ENCODE results near the gene FHAD1.

Gene FHAD1

DNA sequence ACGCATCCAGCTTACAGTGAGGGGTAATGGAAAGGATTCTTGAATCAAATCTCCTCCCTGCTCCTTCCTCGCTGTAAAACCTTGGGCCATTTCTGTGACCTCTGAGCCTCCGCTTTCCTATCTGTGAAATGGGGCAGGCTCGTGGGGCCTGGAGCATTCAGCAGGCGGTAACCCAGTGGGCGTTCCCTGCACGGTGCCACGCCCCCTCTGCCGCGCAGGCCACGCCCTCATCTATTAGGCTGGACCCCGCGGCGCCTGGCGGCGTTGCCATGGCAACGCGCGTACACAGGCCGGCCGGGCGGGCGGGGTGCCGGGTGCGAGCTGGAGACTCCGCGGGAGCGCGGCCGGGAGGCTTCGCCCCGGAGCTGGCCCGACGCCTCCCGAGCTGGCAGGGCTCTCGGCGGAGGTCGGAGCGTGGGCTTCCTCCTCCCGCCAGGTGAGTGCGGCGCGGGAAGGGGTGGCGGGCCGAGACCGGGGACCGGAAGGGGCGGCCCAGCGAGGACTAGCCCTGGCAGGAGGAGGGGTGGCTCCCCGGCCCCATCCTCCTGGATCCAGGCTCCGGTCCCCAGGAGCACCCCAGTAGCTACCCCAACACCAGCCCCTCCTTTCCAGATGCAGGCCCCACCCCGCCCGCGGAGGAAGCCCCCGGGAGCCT, at the start of gene FHAD1:
FHAD1 (plus strand) TSS at position 264 of the 655 bp plus-strand sequence. CDS start 4,562 bp downstream, outside the sequence.
- no peak for DNase-seq (ENCODE audit: low spot score)

DNA sequence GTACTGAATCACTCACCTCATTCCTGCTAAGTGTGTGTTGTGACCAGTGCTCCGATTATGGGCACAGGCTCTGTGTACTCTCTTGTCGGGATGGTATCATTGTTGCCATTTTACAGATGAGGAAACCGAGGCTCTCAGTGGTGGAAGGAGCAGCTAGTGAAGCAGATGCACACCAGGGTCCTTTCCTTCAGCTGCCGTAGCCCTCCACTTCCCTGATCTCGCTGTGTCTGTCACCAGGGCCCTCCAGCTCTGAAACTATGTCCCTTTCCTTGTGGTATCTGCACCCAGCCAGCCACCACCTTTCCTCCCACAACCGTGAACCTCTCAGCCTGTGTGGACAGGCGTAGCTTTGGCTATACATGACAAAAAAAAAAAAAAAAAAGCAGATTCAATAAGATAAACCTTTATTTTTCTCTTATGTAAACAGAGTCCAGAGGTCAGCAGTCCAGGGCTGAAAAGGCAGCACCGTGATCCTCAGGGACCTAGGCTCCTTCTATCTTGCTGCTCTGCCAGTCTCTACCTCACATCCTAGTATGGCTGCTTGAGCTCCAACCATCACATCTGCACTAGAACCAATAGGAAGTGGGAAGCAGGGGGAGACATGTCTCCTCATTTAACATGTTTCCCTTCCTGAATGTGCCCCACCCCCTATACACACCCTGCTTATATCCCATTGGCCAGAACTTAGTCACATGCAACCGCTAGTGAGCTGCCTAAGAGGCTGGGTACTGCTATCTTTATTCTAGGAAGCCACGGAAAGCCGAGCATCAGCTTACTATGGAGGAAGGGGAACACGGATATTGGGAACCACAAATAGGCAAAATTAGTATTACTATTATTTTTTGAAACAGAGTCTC, 49.2 kb upstream of the FHAD1 start:
- no peak for DNase-seq (ENCODE audit: low spot score)

DNA sequence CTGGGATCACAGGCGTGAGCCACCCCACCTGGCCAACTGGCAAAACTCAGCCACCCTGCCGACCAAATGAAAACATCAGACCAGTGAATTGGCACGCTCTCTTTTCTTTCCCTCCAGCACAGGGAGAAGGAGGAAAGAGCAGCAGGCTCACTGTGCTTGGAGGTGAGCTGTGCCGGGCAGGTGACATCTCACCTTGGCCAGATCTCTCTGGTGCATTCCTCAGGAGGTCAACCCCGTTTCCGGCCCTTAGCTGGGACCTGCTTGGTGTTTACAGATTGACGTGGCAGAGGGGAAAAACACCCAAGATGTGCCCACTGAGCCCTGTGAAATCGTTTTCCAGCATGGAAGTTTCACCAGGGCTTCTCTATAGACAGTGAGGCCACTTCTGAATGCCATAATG, 48.3 kb upstream of the FHAD1 start:
- no peak for DNase-seq (ENCODE audit: low spot score)

DNA sequence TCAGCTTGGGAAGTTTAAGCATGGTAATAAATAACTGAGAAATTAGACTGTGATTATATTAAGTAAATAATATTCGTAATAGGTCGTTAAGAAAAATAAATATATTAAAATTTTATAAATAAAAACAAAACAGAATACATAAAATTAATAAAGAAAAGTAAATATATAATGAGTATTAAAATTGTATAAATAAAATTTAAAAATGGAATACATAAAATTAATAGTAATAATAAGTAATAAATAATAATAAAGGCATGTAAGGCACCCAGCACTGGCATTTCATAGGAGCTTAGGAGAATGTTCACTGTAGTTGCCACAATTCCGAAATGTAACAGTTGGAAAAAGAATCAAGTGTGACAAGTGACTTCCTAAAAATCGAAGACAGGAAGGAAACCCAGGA, 45.8 kb upstream of the FHAD1 start:
- no peak for DNase-seq (ENCODE audit: low spot score)

DNA sequence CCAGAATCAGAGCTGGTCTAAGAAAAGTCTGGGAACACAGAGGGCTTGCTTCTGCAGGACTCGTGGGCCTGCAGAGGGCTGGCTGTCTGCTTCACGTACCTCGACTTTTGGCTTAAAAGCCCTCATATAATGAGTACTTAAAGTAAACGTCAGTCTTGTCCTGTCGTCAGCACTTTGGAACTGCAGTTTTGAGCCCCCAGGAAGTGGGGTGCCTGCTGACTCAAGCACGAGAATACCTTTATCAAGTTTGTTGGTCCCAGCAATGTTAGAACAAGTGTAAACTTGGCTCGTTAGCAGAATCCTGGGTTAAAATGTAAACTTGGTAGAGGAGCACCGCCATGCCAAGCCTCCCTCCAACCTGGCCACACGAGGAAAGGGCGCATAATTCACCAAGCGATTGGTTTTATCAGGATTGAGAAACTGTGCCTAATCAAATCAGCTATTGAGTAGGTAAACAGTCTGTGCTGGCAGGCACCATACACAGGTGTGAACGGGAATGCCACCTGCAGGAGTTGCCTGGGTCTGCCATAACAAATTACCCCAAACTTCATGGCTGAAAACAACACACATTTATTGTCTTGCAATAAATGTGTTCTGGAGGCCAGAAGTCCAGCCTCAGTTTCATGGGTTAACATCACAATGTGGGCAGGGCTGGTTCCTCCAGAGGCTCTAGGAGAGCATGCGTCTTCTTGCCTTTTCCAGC, 45.0 kb upstream of the FHAD1 start:
- no peak for DNase-seq (ENCODE audit: low spot score)

DNA sequence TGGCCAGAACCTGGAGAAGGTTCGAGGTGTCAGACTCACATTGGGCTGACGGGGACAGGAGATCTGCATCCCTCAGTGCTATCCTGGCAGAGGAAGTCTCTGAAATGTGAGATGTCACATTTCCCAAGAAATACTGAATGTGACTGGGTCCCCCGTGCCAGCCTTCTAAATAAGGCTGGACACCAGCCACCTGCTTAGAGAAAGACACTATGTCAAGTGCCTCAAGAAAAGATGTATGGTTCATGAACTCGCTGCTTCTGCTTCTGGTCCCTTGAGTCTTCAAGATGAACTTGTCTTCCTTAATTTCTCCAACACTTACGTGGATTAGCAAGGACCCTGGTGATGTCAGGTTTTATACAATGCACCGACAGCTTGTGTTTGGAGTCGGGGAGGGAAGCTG, 42.1 kb upstream of the FHAD1 start:
- no peak for DNase-seq (ENCODE audit: low spot score)

DNA sequence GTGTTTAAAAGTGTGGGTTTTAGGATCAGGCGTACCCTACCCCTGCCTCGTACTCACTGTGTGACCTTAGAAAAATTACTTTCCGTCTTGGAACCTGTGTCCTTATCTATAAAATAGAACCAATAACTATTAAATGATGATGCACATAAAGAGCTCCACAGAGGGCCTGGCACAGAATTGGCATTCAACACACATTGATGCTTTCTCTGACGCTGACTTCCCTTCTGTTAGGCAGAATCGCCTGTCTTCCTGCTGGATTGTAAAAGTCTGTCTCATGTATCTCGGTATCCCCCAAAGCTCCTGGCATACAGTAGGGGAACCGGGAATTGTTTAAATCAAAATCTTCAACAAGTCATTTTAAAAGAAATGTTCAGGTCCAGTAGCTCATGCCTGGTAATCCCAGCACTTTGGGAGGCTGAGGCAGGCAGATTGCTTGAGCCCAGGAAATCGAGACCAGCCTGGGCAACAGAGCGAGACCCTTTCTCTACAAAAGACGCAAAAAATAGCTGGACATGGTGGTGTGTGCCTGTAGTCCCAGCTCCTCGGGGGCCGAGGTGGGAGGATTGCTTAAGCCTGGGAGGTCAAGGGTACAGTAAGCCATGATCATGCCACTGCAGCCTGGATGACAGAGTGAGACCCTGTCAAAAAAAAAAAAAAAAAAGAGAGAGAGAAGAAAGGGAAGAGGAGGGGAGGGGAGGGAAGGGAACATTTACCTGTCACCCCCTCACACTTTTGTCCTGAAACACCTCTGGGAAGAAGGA, 41.3 kb upstream of the FHAD1 start:
- DNase-seq (ENCODE audit: low spot score), result no peak

DNA sequence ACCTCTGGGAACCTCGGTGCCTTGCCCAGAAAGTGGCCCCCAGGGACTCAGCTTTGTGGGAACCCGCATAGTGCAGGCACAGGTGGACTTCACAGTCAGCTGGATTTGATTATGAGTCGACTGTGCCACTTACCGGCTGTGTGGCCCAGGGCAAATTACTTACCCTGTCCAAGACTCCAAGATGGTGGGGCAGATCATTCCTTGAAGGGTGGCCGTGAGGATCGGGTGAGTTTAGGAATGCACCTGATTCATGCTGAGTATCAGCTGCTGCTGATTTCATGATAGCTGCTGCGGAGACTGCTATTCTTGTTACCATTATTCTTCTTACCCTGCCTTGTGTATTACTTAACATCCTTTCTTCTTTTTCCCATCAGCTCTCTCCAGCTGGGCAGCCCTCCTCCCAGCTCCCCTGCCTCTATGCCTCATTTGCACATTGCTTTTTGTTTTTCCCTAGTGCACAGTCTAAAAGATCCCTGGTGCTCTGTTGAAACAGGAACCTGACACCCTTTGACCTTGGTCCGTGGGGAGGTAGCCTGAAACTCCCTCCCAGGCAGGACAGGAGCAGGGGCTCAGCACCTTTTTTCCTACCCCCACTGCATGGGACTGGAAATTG, 40.5 kb upstream of the FHAD1 start:
- DNase-seq (ENCODE audit: low spot score), result no peak

DNA sequence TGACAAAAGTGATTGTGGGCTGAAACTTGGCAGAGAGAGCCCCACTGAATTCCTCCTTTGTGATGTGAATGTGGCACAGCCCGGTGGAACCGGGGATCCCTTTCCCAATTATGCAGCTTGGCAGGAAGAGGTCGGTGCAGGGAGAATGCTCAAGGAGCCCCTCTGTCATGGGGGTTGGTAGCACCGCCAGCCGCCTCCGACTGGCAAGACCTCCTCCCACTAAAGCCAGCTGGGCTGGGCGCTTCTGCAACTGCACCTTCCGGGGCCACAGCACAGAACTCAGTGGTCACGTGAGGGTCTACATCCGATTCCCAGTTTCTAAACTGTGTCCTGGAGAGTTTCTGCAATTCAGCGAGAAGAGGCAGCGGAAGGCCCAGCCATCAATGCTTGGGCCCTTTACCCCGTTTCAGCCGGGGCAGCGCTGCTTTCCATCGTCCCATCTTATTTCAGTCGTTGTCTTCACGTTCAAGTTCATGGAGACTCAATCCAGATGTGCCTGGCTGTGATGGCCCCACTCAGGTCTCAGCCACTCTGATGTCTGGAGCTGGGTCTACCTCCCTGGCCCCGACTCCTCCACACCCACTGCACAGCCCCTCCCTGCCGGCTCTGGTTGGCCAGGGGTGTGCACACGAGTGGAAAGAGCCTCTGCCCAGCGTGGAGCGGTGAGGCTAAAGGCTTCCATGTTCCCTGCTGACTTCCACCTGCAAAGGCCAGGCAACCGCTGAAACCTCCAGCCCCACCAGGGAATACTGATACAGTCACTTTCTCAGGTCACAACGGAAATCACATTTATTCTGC, 39.8 kb upstream of the FHAD1 start:
- peak; percentile 43 for DNase-seq (ENCODE audit: low spot score)

DNA sequence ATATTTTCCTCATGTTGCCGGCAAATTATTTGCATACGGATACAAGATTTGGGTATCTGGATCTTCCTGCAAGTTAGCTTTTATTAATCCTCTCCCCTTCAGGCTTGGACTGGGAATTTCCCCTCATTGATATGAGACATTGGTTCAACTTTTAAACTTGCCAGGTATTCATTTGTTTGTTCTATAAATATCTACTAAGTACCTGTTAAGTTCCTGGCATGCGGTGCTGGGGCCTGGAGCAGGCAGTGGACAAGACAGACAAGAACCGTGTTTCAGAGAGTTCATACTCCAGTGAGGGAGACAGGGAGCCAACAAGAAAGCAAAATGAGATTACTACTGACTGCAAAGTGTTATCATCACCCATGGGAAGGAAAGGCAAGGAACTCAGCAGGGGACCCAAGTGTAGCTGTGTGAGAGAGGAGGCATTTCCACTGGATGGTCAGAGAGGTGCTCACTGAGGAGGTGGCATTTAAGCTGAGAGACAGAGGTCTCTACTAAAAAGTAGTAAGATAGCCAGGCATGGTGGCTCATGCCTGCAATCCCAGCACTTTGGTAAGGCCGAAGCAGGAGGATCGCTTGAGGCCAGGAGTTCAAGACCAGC, 39.1 kb upstream of the FHAD1 start:
- DNase-seq (ENCODE audit: low spot score), result no peak

DNA sequence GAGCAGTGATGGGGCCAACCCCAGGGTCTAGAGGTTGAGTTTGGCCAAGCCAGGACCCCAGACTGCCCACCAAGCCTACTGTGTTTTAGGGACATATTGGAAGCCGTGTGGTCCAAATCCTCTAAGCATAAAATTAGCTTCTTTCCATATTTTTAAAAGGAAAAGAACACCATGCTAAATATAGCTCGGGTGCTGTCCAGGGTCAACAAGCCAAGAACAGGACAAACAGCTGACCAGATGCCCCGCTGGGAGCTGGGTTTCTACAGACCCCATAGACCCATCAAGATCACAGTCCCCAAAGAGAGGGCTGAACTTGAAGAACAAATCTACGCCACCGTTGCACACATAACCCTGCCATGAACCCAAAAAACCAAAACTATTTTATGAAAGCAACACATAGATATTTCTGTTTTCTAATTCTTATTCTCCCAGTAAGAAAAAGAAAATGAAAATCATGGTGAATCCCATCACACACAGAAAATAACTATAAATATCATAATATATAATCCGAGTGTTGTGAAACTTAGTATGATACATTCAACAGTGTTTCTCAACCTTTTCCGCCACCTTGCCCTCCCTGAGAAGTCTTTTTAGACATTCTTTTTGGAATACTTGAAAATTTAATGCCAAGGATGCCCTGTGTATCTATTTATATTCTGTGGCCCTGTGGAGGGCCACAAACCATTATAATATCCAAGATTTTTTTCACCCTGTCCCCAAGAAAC, 36.2 kb upstream of the FHAD1 start:
- DNase-seq (ENCODE audit: low spot score), result no peak

DNA sequence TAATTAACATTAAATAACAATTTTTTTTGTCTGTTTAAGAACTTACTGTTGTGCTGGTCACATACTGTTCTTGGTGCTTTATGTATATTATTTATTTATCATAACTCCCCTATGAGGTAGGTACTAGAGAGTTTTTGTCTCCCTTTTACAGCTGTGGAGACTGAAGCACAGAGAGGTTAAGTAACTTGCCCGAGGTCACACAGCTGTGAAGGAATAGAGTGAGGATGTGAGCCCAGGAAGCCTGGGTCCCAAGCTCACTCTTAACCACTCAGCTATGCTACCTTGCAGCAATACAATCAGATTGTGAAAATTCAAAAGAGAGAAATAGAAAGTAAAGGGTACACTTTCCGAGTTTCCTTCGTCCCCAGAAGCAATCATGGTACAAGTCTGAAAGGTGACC, 35.6 kb upstream of the FHAD1 start:
- DNase-seq (ENCODE audit: low spot score), result no peak

DNA sequence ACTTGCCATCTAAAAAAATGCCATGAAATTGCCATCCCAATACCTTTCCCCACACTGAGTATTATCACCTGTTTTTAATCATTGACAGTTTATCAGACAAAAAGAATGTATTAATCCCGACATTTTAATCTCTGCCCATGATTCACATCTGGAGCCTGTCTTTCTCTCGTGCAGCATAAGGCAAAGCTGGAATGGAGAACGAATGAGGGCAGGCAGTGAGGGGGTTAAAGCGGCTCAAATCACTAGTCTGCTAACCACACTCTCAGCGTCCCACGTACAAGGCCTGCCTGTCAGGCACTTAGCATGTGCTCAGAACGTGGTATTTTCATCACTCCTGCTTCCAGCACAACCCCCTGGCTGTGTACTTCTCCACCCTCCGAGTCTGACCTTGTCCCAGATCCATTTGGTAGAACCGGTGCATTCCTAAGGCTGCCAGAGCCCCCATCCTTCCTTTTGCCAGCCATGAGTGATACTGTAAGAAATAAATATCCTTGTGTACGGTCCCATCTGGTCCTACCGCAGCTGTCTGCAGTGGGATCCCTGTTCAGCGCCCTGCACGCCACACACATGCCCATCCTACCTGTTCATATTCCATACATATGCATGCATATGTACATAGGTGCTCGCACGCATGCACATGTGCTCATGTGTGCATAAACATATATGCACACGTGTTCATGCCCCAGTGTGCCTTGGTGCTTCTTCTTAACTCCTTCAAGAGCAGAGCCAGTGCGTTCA, 34.6 kb upstream of the FHAD1 start:
- DNase-seq (ENCODE audit: low spot score), result no peak

DNA sequence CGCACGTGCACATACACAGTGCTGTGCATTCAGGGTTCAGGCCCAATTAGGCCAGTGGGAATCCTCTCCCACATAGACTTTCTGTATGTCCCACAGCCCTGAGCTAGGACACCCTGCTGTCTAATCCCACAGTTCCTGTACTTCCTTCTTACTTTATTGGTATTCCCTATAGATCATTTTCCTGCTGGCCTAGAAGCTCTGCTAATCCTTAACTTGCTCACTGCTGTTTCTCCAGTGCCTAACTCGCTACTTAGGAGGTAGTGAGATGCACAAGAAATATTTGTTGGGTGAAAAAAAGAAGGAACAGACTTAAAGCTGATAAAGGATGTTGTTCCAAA, 34.1 kb upstream of the FHAD1 start:
- DNase-seq (ENCODE audit: low spot score), result no peak

DNA sequence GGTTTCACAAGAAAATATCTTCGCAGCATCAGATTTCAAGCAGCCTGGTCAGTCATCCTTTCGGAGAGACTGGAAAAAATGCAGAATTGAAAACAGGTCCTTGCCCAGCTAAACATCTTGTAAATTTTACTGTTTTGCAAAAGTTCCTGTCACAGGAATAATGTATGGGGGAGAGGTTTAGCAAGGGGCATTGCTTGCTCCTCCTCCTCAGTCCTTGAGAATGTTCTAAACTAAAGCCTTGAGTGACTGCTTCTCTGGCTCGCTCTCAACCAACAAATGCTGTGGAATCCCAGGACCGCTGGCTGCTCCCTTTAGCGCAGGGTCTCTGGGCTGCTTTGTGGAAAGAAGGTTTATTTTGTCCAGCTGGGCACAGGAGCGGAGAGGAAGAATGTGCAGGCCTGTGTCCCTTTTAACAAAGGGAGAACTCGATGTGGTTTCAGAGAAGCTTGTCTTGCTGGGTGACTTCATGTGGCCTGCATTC, 33.6 kb upstream of the FHAD1 start:
- no peak for DNase-seq (ENCODE audit: low spot score)

DNA sequence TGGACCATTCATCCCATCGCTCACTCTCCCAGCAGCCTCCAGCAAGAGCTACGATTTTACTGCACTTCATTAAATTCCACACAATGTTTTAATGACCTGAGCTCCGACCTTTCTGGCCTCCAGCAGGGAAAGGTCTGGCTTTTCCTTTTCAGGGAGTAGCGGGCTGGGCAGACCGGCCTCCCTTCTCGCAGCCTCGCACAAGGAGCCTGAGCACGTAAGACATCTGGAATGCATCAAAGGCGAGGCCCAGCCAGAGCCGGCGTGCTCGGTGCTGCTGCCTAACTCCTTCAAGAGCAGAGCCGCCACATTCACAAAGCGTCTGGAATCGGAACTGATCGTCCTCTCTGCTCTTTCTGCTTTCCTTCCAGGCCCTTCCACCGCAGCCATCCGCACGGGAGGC, 32.5 kb upstream of the FHAD1 start:
- no peak for DNase-seq (ENCODE audit: low spot score)

DNA sequence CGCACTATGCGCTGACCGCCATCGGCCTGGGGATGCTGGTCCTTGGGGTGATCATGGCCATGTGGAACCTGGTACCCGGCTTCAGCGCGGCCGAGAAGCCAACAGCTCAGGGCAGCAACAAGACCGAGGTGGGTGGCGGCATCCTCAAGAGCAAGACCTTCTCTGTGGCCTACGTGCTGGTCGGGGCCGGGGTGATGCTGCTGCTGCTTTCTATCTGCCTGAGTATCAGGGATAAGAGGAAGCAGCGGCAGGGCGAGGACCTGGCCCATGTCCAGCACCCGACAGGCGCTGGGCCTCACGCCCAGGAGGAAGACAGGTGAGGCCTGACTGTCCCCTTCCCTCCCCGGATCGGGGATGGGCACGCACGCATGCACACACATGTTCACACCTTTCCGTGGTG, 31.9 kb upstream of the FHAD1 start:
- DNase-seq (ENCODE audit: low spot score), result no peak

DNA sequence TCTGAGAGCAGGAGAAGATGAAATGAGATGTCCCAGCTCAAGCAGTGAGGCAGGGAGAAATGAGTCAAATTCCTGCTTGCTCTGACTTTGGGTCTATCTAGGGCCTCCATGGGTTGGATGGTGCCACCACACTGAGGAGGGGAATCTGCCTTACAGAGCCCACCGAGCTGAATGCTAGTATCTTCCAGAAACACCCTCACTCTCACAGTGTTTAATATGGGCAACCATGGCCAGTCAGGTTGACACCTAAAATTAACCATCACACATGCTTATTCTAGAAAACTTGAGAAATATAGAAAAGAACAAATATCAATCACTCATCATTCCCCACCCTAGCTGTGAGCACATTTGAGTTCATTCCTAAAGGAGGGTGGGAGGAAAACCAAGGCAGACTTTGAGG, 29.4 kb upstream of the FHAD1 start:
- no peak for DNase-seq (ENCODE audit: low spot score)

All from pons (tissue), 1 donor.